ENCODE measurements around the gene FBXO45. TPM values are rescaled to one million over a fixed set of nuclear protein-coding genes. Genes with fewer than 3 reads are reported as not detected.

Gene FBXO45
- total and polyA plus RNA-seq, 2 of the 13 experiments (the other 11 are each of a cell fraction or from before 2014, with no cell fraction given), result 7.0 to 12.1 TPM

- TF ChIP-seq ZNF513 (CRISPR knock-in tag; conservative IDR thresholded peaks at IDR 0.05), result peak; percentile 52; the same call in 1 of the 2 replicates
- peak; percentile 99 for TF ChIP-seq PHF20 (CRISPR knock-in tag; IDR thresholded peaks at IDR 0.05)
- TF ChIP-seq HNF4A (CRISPR knock-in tag; IDR thresholded peaks at IDR 0.05), result 0 out of 2 replicates have a peak, but pooled peaks have one; percentile 9
- TF ChIP-seq MXI1 (IDR thresholded peaks at IDR 0.05; ENCODE audit: borderline replicate concordance, low read depth, low read length), result peak; percentile 99; the same call in 2 of the 3 replicates
- peak; percentile 67; the same call in 1 of the 2 replicates for TF ChIP-seq ZNF639 (CRISPR knock-in tag; conservative IDR thresholded peaks at IDR 0.05)
- no peak for TF ChIP-seq KDM3A (CRISPR knock-in tag; IDR thresholded peaks at IDR 0.05; ENCODE audit: low read depth)
- peak; percentile 67; the same call in 1 of the 2 replicates for TF ChIP-seq ZNF160 (CRISPR knock-in tag; IDR thresholded peaks at IDR 0.05)
- TF ChIP-seq GFI1 (CRISPR knock-in tag; IDR thresholded peaks at IDR 0.05; ENCODE audit: borderline replicate concordance), result no peak
- no peak for TF ChIP-seq HNF1A (IDR thresholded peaks at IDR 0.05; ENCODE audit: low read depth)
- peak; percentile 55; the same call in 1 of the 2 replicates for TF ChIP-seq HNF1A (CRISPR knock-in tag; IDR thresholded peaks at IDR 0.05; ENCODE audit: borderline replicate concordance)
- peak; percentile 96 for TF ChIP-seq KDM2A (CRISPR knock-in tag; IDR thresholded peaks at IDR 0.05; ENCODE audit: borderline replicate concordance, low read depth)
- TF ChIP-seq ZBTB2 (CRISPR knock-in tag; IDR thresholded peaks at IDR 0.05; ENCODE audit: low read depth), result peak; percentile 78; the same call in 1 of the 2 replicates
- peak; percentile 57 for TF ChIP-seq FOSL2 (CRISPR knock-in tag; IDR thresholded peaks at IDR 0.05)
- peak; percentile 49; the same call in 1 of the 2 replicates for TF ChIP-seq ZNF564 (CRISPR knock-in tag; IDR thresholded peaks at IDR 0.05)
- TF ChIP-seq FOXP1 (IDR thresholded peaks at IDR 0.05), result no peak
- no peak for TF ChIP-seq FOXP1 (CRISPR knock-in tag; IDR thresholded peaks at IDR 0.05)
- 0 out of 2 replicates have a peak, but pooled peaks have one; percentile 20 for TF ChIP-seq EED (CRISPR knock-in tag; IDR thresholded peaks at IDR 0.05)
- no peak for TF ChIP-seq ZUFSP (CRISPR knock-in tag; IDR thresholded peaks at IDR 0.05; ENCODE audit: borderline replicate concordance)
- peak; percentile 81 for TF ChIP-seq PHF8 (CRISPR knock-in tag; IDR thresholded peaks at IDR 0.05)
Observed at GRCh38 chr3:196568246-196569002, at the start of gene FBXO45, which contains the start of gene WDR53 (continued).
